H1 (cell line): Measurements from ENCODE around the gene TRIM40. TPM values are rescaled to one million over a fixed set of nuclear protein-coding genes. Genes with fewer than 3 reads are reported as not detected.

Source experiments
- CTCF ChIA-PET: fragments of 300-600 bp; sonication (Branson Sonifier 250); formaldehyde crosslinking; loops from one replicate; lab custom pipeline; 2021; ENCODE audit not compliant: partially characterized antibody; lab: Charles Lee
- POLR2A ChIA-PET: fragments of 300-600 bp; sonication (Branson Sonifier 250); formaldehyde crosslinking; loops from one replicate; lab custom pipeline; 2021; ENCODE audit warnings: inconsistent platforms; ENCODE audit not compliant: partially characterized antibody; lab: Charles Lee
- DNase-seq, 2 experiments: peaks; one replicate each; pipeline versions ENCODE4 v3.0.0 to v3.0.0-alpha.2; 2010 to 2022; ENCODE audit warnings: low spot score in 2 of 2, low read depth in 1 of 2, mixed read lengths in 1 of 2
- FAIRE-seq: peaks from 2 replicates; lab custom pipeline; 2011; peaks lifted over from hg19 to GRCh38; lab: Jason Lieb, UNC
- H2AFZ ChIP-seq: 2 replicates; pipeline ENCODE4 v1.8.1; 2012; ENCODE audit warnings: low read length, inconsistent platforms
- H2AK5ac ChIP-seq: 2 replicates; pipeline ENCODE4 v1.6.1; 2013; ENCODE audit warnings: low read depth, low read length
- H2BK120ac ChIP-seq: replicated peaks from 2 replicates; pipeline ENCODE3; 2013; ENCODE audit warnings: low read depth, low read length, inconsistent platforms
- H2BK12ac ChIP-seq: 2 replicates; pipeline ENCODE4 v1.6.1; 2013; ENCODE audit warnings: low read depth, low read length
- H2BK15ac ChIP-seq: 2 replicates; pipeline ENCODE4 v1.6.1; 2013; ENCODE audit warnings: low read length
- H2BK20ac ChIP-seq: 2 replicates; pipeline ENCODE4 v1.6.1; 2013; ENCODE audit warnings: low read length
- H2BK5ac ChIP-seq: 2 replicates; pipeline ENCODE4 v1.6.1; 2013; ENCODE audit warnings: low read depth, low read length
- H3K14ac ChIP-seq: 2 replicates; pipeline ENCODE4 v1.6.1; 2013; ENCODE audit warnings: inconsistent platforms; ENCODE audit not compliant: insufficient read length
- H3K18ac ChIP-seq: 2 replicates; pipeline ENCODE4 v1.6.1; 2013; ENCODE audit warnings: low read length; ENCODE audit errors: extremely low read depth
- H3K23ac ChIP-seq: 2 replicates; pipeline ENCODE4 v1.6.1; 2013; ENCODE audit warnings: inconsistent platforms; ENCODE audit not compliant: insufficient read length
- H3K23me2 ChIP-seq: 2 replicates; pipeline ENCODE4 v1.6.1; 2013; ENCODE audit warnings: low read depth, low read length
- H3K27ac ChIP-seq: 2 replicates; pipeline ENCODE4 v1.6.1; 2011; ENCODE audit warnings: low read depth, low read length, inconsistent platforms
- H3K27me3 ChIP-seq, 4 experiments: replicated peaks in 1 of 4; 1 replicate in 1 of 4; 2 replicates in 3 of 4; pipeline versions ENCODE4 v1.6.1 to v1.8.1; 2011 to 2013; ENCODE audit warnings: low read length in 3 of 4, mild to moderate bottlenecking in 3 of 4, inconsistent platforms in 2 of 4, mixed read lengths in 2 of 4, moderate library complexity in 1 of 4; ENCODE audit not compliant: control insufficient read depth in 3 of 4, insufficient read depth in 3 of 4; ENCODE audit errors: extremely low read depth in 1 of 4
- H3K36me3 ChIP-seq, 4 experiments: 2 replicates each; pipeline versions ENCODE4 v1.6.1 to v1.8.1; 2011 to 2013; ENCODE audit warnings: mild to moderate bottlenecking in 4 of 4, low read length in 3 of 4, moderate library complexity in 2 of 4, control low read depth in 1 of 4, inconsistent platforms in 1 of 4; ENCODE audit not compliant: insufficient read depth in 4 of 4, control insufficient read depth in 2 of 4
- H3K4ac ChIP-seq: replicated peaks from 2 replicates; pipeline ENCODE3; 2013; ENCODE audit warnings: low read length, low read depth, mixed read lengths, inconsistent platforms; ENCODE audit not compliant: insufficient read length
- H3K4me1 ChIP-seq, 4 experiments: replicated peaks in 1 of 4; 1 replicate in 1 of 4; 2 replicates in 3 of 4; pipeline versions ENCODE4 v1.6.1 to v1.8.1; 2011 to 2013; ENCODE audit warnings: low read length in 3 of 4, inconsistent platforms in 2 of 4, mixed read lengths in 1 of 4; ENCODE audit not compliant: insufficient read depth in 4 of 4, control insufficient read depth in 3 of 4
- H3K4me2 ChIP-seq, 2 experiments: 2 replicates each; pipeline versions ENCODE4 v1.6.1 to v1.8.1; 2011 to 2013; ENCODE audit warnings: low read depth in 2 of 2, low read length in 2 of 2, control low read depth in 1 of 2, inconsistent platforms in 1 of 2, mild to moderate bottlenecking in 1 of 2; ENCODE audit not compliant: insufficient read depth in 1 of 2
- H3K4me3 ChIP-seq, 4 experiments: fragments of 200-600, 300-600 bp in 1 of 4; sonication (generic), shearing (Covaris generic), sonication (Bioruptor Twin) in 1 of 4; 2 replicates each; pipeline versions ENCODE4 v1.5.1 to v1.8.1; 2011 to 2016; ENCODE audit warnings: low read length in 4 of 4, low read depth in 3 of 4, control low read depth in 2 of 4, inconsistent platforms in 2 of 4, mild to moderate bottlenecking in 2 of 4, mixed read lengths in 1 of 4, moderate library complexity in 1 of 4; ENCODE audit not compliant: insufficient read depth in 2 of 4; ENCODE audit errors: extremely low read depth in 1 of 4
- H3K56ac ChIP-seq: replicated peaks from 2 replicates; pipeline ENCODE3; 2013; ENCODE audit warnings: low read depth, mild to moderate bottlenecking, mixed read lengths, low read length, inconsistent platforms; ENCODE audit not compliant: insufficient read length
- H3K79me1 ChIP-seq: 2 replicates; pipeline ENCODE4 v1.6.1; 2013; ENCODE audit warnings: low read depth, low read length, control low read depth
- H3K79me2 ChIP-seq, 2 experiments: 2 replicates each; pipeline versions ENCODE4 v1.6.1 to v1.8.1; 2012 to 2013; ENCODE audit warnings: low read length in 2 of 2, mild to moderate bottlenecking in 2 of 2, inconsistent platforms in 1 of 2; ENCODE audit not compliant: insufficient read depth in 2 of 2, control insufficient read depth in 1 of 2
- H3K9ac ChIP-seq, 4 experiments: replicated peaks in 1 of 4; 1 replicate in 1 of 4; 2 replicates in 3 of 4; pipeline versions ENCODE4 v1.6.1 to v1.8.1; 2011 to 2013; ENCODE audit warnings: low read depth in 3 of 4, low read length in 3 of 4, control low read depth in 2 of 4, mild to moderate bottlenecking in 2 of 4, moderate library complexity in 2 of 4, inconsistent platforms in 1 of 4; ENCODE audit errors: extremely low read depth in 1 of 4
- H3K9me3 ChIP-seq, 2 experiments: 2 replicates each; pipeline versions ENCODE4 v1.6.1 to v1.8.1; 2012 to 2013; ENCODE audit warnings: mild to moderate bottlenecking in 2 of 2, moderate library complexity in 2 of 2, control low read depth in 1 of 2, inconsistent platforms in 1 of 2, low read depth in 1 of 2, low read length in 1 of 2, mixed read lengths in 1 of 2; ENCODE audit not compliant: insufficient read depth in 2 of 2
- H4K20me1 ChIP-seq, 2 experiments: replicated peaks in 1 of 2; 2 replicates each; pipeline versions ENCODE3 to v1.8.1; 2011 to 2013; ENCODE audit warnings: inconsistent platforms in 2 of 2, low read length in 2 of 2, mild to moderate bottlenecking in 1 of 2; ENCODE audit not compliant: insufficient read depth in 2 of 2, control insufficient read depth in 1 of 2
- H4K5ac ChIP-seq: 2 replicates; pipeline ENCODE4 v1.6.1; 2013; ENCODE audit warnings: low read length, low read depth, mixed read lengths, inconsistent platforms; ENCODE audit not compliant: insufficient read length
- H4K8ac ChIP-seq: 2 replicates; pipeline ENCODE4 v1.8.0; 2013; ENCODE audit warnings: mild to moderate bottlenecking, moderate library complexity, low read length, inconsistent platforms; ENCODE audit not compliant: insufficient read depth; ENCODE audit errors: extremely low read depth
- H4K91ac ChIP-seq: replicated peaks from 2 replicates; pipeline ENCODE3; 2013; ENCODE audit warnings: low read length, mixed read lengths, inconsistent platforms; ENCODE audit not compliant: insufficient read length
- BRCA1 ChIP-seq: IDR thresholded peaks from 2 replicates; pipeline ENCODE4 v1.6.1; 2012; ENCODE audit warnings: low read depth, low read length, improper control_type of control experiment
- GABPA ChIP-seq: IDR thresholded peaks from 2 replicates; pipeline ENCODE4 v1.6.1; 2011; ENCODE audit warnings: mild to moderate bottlenecking, low read length, moderate library complexity, borderline replicate concordance; ENCODE audit not compliant: insufficient read depth
- POU5F1 ChIP-seq: IDR thresholded peaks from 2 replicates; pipeline ENCODE4 v1.6.1; 2011; ENCODE audit warnings: low read depth, mild to moderate bottlenecking, low read length, moderate library complexity
- RFX5 ChIP-seq: IDR thresholded peaks from 2 replicates; pipeline ENCODE4 v1.6.1; 2011; ENCODE audit warnings: low read depth, low read length, improper control_type of control experiment, borderline replicate concordance
- WGBS, 2 experiments: shearing (Covaris generic) in 1 of 2; methylation state at CpG; one replicate each; pipeline versions ENCODE4 v1.1.6 to v1.1.7; 2013 to 2015; ENCODE audit warnings: low lambda C conversion rate in 2 of 2, mixed read lengths in 2 of 2, inconsistent platforms in 1 of 2, low coverage in 1 of 2, missing lambda C conversion rate in 1 of 2; ENCODE audit not compliant: insufficient replicate concordance in 2 of 2, insufficient coverage in 1 of 2, insufficient read length in 1 of 2; ENCODE audit errors: extremely low coverage in 1 of 2, missing lambda C conversion rate in 1 of 2; 5-methylcytosine and 5-hydroxymethylcytosine counted together
- polyA plus RNA-seq, 7 experiments: library from polyadenylated mRNA; depleted of rRNA in 3 of 7; stranded (reverse) in 5 of 7; unstranded in 2 of 7; fragments of >200 nt in 5 of 7; fragments of 200-250 nt in 2 of 7; gene quantifications; 1 replicate in 5 of 7; 2 replicates in 1 of 7; 4 replicates in 1 of 7; pipeline versions ENCODE4 v1.2.1 to v1.2.3, GENCODE V29; 2011 to 2013; ENCODE audit warnings: missing spikeins in 2 of 7, mixed read lengths in 2 of 7
- total RNA-seq: library from RNA; stranded (reverse); fragmentation: NEBNext Ultra II Directional; extraction: Animal tissue kit (Norgen Biotek cat#: 25700); gene quantifications from 2 replicates; pipeline ENCODE4 v1.2.1, GENCODE V29; 2021

TRIM40 gene
- total and polyA plus RNA-seq, 2 of the 8 experiments (the other 6 are each of a cell fraction or from before 2014, with no cell fraction given): not detected

- CTCF ChIA-PET: interaction anchor here (0.5 to 7.2 kb wide), 3 partner anchors 10 to 49 kb away, joined by 3 to 87 read pairs (median 15); no protein-coding TSS in a partner anchor
- POLR2A ChIA-PET: interaction anchor here (1.4 kb wide), 1 partner anchor 26 kb away, joined by 3 read pairs; no protein-coding TSS in a partner anchor
Observed at GRCh38 chr6:30121446-30122366, 14.2 kb upstream of the TRIM40 start.

More at GRCh38 chr6:30121446-30122366, 14.2 kb upstream of the TRIM40 start:
- no peak overlapping the region for H3K56ac ChIP-seq
- H4K8ac ChIP-seq: no peak overlapping the region
- no peaks in the 10 kb centered on the region for H4K20me1 ChIP-seq
- H4K91ac ChIP-seq: no peak overlapping the region
- no peak overlapping the region for H3K23ac ChIP-seq
- H3K9ac ChIP-seq: no peak overlapping the region
- H2BK5ac ChIP-seq: no peak overlapping the region
- no peaks in the 10 kb centered on the region for H3K79me1 ChIP-seq
- H2BK120ac ChIP-seq: no peak overlapping the region
- no peaks in the 10 kb centered on the region for H3K4me1 ChIP-seq
- DNase-seq: no peak
- H3K27ac ChIP-seq: no peak overlapping the region
- no peak overlapping the region for H3K4me2 ChIP-seq
- no peak overlapping the region for H3K14ac ChIP-seq
- no peaks in the 10 kb centered on the region for H3K23me2 ChIP-seq
- no peak overlapping the region for H2BK12ac ChIP-seq
- 84% methylated on average over 10 of the region's 10 CpGs; no CpG with 5 or more reads in 1 of the 2 experiments for WGBS, 2 experiments
- no peak overlapping the region for H3K4ac ChIP-seq
- no peak overlapping the region for H2BK15ac ChIP-seq
- H3K9me3 ChIP-seq: no peaks in the 10 kb centered on the region
- peaks cover 3 to 13% (median 12%) of the 10 kb centered on the region in 4 experiments for H3K27me3 ChIP-seq
- no peak overlapping the region for H4K5ac ChIP-seq
- no peak overlapping the region for H3K4me3 ChIP-seq
- H2BK20ac ChIP-seq: no peak overlapping the region
- no peak overlapping the region for H2AK5ac ChIP-seq
- H3K79me2 ChIP-seq: no peaks in the 10 kb centered on the region
- no peak for FAIRE-seq
- H3K18ac ChIP-seq: no peak overlapping the region
- no peaks in the 10 kb centered on the region for H3K36me3 ChIP-seq
- TF ChIP-seq GABPA (no peak), BRCA1 (no peak), RFX5 (no peak), POU5F1 (no peak)
- TF ChIP-seq, all 59 proteins: peak for 0
- no peak overlapping the region for H2AFZ ChIP-seq
